DND-41 (cell line): ENCODE data around the gene GGCT.

Experiments
- CTCF ChIP-seq: IDR thresholded peaks from 2 replicates; pipeline ENCODE4 v1.5.1; 2012; ENCODE audit warnings: borderline replicate concordance, low read length, moderate library complexity, mild to moderate bottlenecking; ENCODE audit not compliant: poor library complexity, severe bottlenecking; ENCODE audit errors: extremely low read depth
- EZH2 ChIP-seq: IDR thresholded peaks from 3 replicates; pipeline ENCODE4 v1.6.1; 2012; ENCODE audit warnings: borderline replicate concordance, low read depth, mild to moderate bottlenecking, moderate library complexity, low read length, inconsistent platforms; ENCODE audit not compliant: severe bottlenecking

- TF ChIP-seq CTCF (no peak), EZH2 (no peak)
Measured at GRCh38 chr7:30465811-30466180, 38.8 kb downstream of the GGCT start.
